GM13976 (cell line): ENCODE measurements around the gene SYS1.
A peak's percentile ranks its signal among the peaks of the same experiment; 100 is the strongest.

Experiments used
- DNase-seq: peaks from one replicate; pipeline ENCODE4 v3.0.0; 2012; ENCODE audit warnings: low spot score
- CTCF ChIP-seq: IDR thresholded peaks from 2 replicates; pipeline ENCODE4 v1.5.1; 2012; ENCODE audit warnings: borderline replicate concordance, mild to moderate bottlenecking; ENCODE audit not compliant: insufficient read depth; ENCODE audit errors: extremely low read depth, missing control alignments, control extremely low read depth
- in situ Hi-C: fragments of 300-500 bp; cut with MboI; formaldehyde crosslinking; loops from one replicate; pipeline ENCODE4 v1.12.0; 2022; ENCODE audit warnings: low sequenced_read_pairs, mixed read lengths, inconsistent platforms; ENCODE audit not compliant: unreplicated experiment

The SYS1 gene

GRCh38 chr20:45395114-45395415 is 32.1 kb downstream of the SYS1 start:
- DNase-seq, result no peak
- TF ChIP-seq CTCF, result no peak
- in situ Hi-C loops, result no loop called here

DNA sequence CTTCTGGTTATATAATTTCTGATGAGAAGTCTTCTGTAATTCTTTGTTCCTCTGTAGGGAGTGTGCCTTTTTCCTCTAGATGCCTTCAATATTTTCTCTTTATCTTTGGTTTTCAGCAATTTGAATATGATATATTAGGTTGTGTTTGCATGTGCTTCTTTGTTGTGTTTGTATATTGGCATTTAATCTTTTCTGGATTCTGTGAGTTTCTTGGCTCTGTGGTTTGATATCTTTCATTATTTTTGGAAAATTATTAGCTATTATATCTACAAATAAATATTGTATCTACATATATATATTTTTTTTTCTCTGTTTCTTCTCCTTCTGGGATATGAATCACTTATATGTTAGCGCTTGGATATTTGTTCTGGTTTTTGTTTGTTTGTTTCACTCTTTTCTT is 36.1 kb downstream of the SYS1 start:
- no peak for TF ChIP-seq CTCF
- DNase-seq, result no peak
- in situ Hi-C loops, result no loop called here

GRCh38 chr20:45400346-45401031 is 37.5 kb downstream of the SYS1 start:
- no peak for DNase-seq
- no peak for TF ChIP-seq CTCF
- in situ Hi-C loops, result no loop called here

DNA sequence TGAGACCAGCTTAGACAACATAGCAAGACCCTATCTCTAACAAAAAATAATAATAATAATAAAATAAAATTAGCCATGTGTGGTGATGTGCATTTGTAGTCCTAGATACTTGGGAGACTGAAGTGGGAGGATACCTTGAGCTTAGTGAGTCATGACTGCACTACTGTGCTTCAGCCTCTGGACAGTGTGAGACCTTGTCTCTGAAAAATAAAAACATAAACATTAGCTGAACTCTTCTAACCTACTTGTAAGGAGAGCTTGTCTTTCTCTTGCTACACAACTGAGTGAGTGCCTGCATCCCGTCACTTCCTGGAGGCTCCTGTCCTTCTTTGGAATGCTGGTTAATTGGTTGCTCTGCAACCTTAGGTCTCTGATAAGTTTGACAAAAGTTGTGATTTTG is 40.0 kb downstream of the SYS1 start:
- DNase-seq, result no peak
- no peak for TF ChIP-seq CTCF
- in situ Hi-C loops, result no loop called here

DNA sequence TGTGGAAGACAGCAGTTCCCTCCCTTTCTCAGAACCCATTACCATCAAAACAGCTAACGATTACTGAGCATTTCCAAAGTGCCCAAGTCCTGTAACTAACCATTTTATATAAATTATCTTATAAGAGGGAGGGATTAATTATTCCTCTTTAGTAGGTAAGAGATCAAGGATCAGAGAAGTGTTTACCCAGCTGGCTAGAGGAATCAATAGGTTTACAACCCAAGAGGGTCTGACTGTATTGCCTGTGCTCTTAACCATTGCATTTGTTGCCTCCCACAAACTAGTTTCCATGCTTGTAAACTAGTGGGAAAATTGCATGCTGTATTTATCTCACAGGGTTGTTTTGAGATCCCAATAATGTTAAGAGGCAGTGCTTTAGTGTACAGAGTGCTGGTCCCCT is 41.5 kb downstream of the SYS1 start:
- DNase-seq, result no peak
- TF ChIP-seq CTCF, result no peak
- in situ Hi-C loops, result no loop called here

GRCh38 chr20:45405571-45406259 is 42.8 kb downstream of the SYS1 start:
- in situ Hi-C loops, result no loop called here
- no peak for TF ChIP-seq CTCF
- DNase-seq, result peak; percentile 45
